IPS-NIHi7 (cell line): Measurements from ENCODE around the gene SRMS.
A peak's percentile ranks its signal among the peaks of the same experiment; 100 is the strongest.
"Not testable (repeated sequence)": the region's sequence is repeated elsewhere in the genome, so short reads cannot be mapped to it uniquely, and the experiment has no call there.

ENCODE experiments used
- DNase-seq: peaks from one replicate; pipeline ENCODE4 v3.0.0; 2012; ENCODE audit warnings: mixed read lengths; ENCODE audit errors: extremely low spot score

The SRMS gene

GRCh38 chr20:63522091-63522868, 25.3 kb downstream of the SRMS start:
- no peak for DNase-seq

GRCh38 chr20:63521602-63522001, 25.9 kb downstream of the SRMS start:
- DNase-seq, result no peak

GRCh38 chr20:63520934-63521601, 26.5 kb downstream of the SRMS start:
- DNase-seq, result peak; percentile 76

GRCh38 chr20:63520504-63520933, 27.0 kb downstream of the SRMS start, which contains the start of gene PPDPF:
Gene PPDPF (plus strand): TSS chr20:63520765. CDS start chr20:63521309, 544 bp downstream.
- peak; percentile 96 for DNase-seq

- DNase-seq, result peak; percentile 78
Observed at GRCh38 chr20:63519668-63520503, 27.7 kb downstream of the SRMS start.

GRCh38 chr20:63518946-63519667, 28.4 kb downstream of the SRMS start:
- DNase-seq, result no peak

GRCh38 chr20:63518351-63518861, 29.1 kb downstream of the SRMS start:
- DNase-seq, result no peak

- no peak for DNase-seq
Observed at GRCh38 chr20:63517376-63518309, 29.9 kb downstream of the SRMS start.

GRCh38 chr20:63514520-63514919, 33.0 kb downstream of the SRMS start:
- not testable (repeated sequence) for DNase-seq

- DNase-seq, result no peak
Observed at GRCh38 chr20:63513207-63513606, 34.3 kb downstream of the SRMS start.

- no peak for DNase-seq
Observed at GRCh38 chr20:63509088-63509564, 38.4 kb downstream of the SRMS start.

GRCh38 chr20:63508072-63508768, 39.3 kb downstream of the SRMS start:
- no peak for DNase-seq

- no peak for DNase-seq
Observed at GRCh38 chr20:63507083-63507743, 40.3 kb downstream of the SRMS start.

- DNase-seq, result no peak
Observed at GRCh38 chr20:63505723-63506122, 41.8 kb downstream of the SRMS start.

- DNase-seq, result no peak
Observed at GRCh38 chr20:63505281-63505680, 42.3 kb downstream of the SRMS start.

- no peak for DNase-seq
Observed at GRCh38 chr20:63504642-63505041, 42.9 kb downstream of the SRMS start.

- DNase-seq, result no peak
Observed at GRCh38 chr20:63503524-63503923, 44.0 kb downstream of the SRMS start.

GRCh38 chr20:63502671-63503172, 44.8 kb downstream of the SRMS start:
- DNase-seq, result no peak
